Gastrocnemius medialis (tissue), 4 donors: ENCODE measurements around the gene ASCL1. TPM values are rescaled to one million over a fixed set of nuclear protein-coding genes. Genes with fewer than 3 reads are reported as not detected.

Experiments used
- ATAC-seq, 2 donors: fragments of 150-250 bp; one replicate each; pipeline ENCODE4 v1.9.1; 2016
- DNase-seq, 2 donors: peaks; one replicate each; pipeline ENCODE4 v3.0.0-alpha.2; 2019
- H3K27ac ChIP-seq, 4 donors: fragments of 200-600 bp; sonication (generic); 1 replicate in 1 of 4; 2 replicates in 3 of 4; pipeline ENCODE4 v1.5.1; 2016 to 2018; ENCODE audit warnings: mild to moderate bottlenecking in 2 of 4, moderate library complexity in 1 of 4
- H3K27me3 ChIP-seq, 3 donors: fragments of 200-600 bp; sonication (generic) in 2 of 3; 1 replicate in 1 of 3; 2 replicates in 2 of 3; pipeline versions ENCODE4 v1.5.1 to v1.6.0; 2016 to 2019; ENCODE audit warnings: mild to moderate bottlenecking in 1 of 3, moderate library complexity in 1 of 3
- H3K36me3 ChIP-seq, 2 donors: fragments of 200-600 bp; sonication (generic) in 1 of 2; one replicate each; pipeline ENCODE4 v1.5.1; 2017 to 2018
- H3K4me1 ChIP-seq, 2 donors: fragments of 200-600 bp; sonication (generic) in 1 of 2; one replicate each; pipeline ENCODE4 v1.5.1; 2016 to 2017; ENCODE audit warnings: mild to moderate bottlenecking in 2 of 2
- H3K4me3 ChIP-seq, 4 donors: fragments of 200-600 bp; sonication (generic) in 3 of 4; 1 replicate in 1 of 4; 2 replicates in 3 of 4; pipeline ENCODE4 v1.5.1; 2016 to 2019; ENCODE audit warnings: mild to moderate bottlenecking in 2 of 4
- H3K9me3 ChIP-seq, 3 donors: fragments of 200-600 bp; sonication (generic) in 2 of 3; 1 replicate in 1 of 3; 2 replicates in 2 of 3; pipeline ENCODE4 v1.5.1; 2016 to 2019
- POLR2A ChIP-seq, 2 donors: fragments of 450-650 bp; IDR thresholded peaks; one replicate each; pipeline ENCODE4 v1.6.1; 2017; ENCODE audit warnings: antibody characterized with exemption in 2 of 2, mild to moderate bottlenecking in 2 of 2, moderate library complexity in 2 of 2
- in situ Hi-C, 4 donors: fragments of 200-750 bp; cut with MboI; loops; one replicate each; pipeline versions ENCODE4 v1.15.0 to v1.8.0; 2017; ENCODE audit warnings: low sequenced_read_pairs in 4 of 4
- intact Hi-C: fragments of 100-400 bp; cut with DNase I; formaldehyde crosslinking; loops from one replicate; pipeline ENCODE4 v1.15.1; 2023; ENCODE audit warnings: low total_unique reads
- total RNA-seq, 4 donors: library from RNA; depleted of rRNA; stranded (reverse); fragments of >200 nt; gene quantifications; one replicate each; pipeline versions ENCODE4 v1.1.0 to v1.2.3, GENCODE V29; 2016
- TF ChIP-seq, protein P1 (sequence below), 5 experiments: fragments of 450-650 bp in 3 of 5; fragments of 200-600 bp in 2 of 5; sonication (generic) in 2 of 5; IDR thresholded peaks in 4 of 5; conservative IDR thresholded peaks in 1 of 5; 1 replicate in 4 of 5; 2 replicates in 1 of 5; pipeline ENCODE4 v1.5.1; 2016 to 2019; ENCODE audit warnings: antibody characterized with exemption in 5 of 5, mild to moderate bottlenecking in 3 of 5, moderate library complexity in 3 of 5

Gene ASCL1
- total RNA-seq, 4 donors from 2014 or later: 0.20 TPM; not detected in 3

DNA sequence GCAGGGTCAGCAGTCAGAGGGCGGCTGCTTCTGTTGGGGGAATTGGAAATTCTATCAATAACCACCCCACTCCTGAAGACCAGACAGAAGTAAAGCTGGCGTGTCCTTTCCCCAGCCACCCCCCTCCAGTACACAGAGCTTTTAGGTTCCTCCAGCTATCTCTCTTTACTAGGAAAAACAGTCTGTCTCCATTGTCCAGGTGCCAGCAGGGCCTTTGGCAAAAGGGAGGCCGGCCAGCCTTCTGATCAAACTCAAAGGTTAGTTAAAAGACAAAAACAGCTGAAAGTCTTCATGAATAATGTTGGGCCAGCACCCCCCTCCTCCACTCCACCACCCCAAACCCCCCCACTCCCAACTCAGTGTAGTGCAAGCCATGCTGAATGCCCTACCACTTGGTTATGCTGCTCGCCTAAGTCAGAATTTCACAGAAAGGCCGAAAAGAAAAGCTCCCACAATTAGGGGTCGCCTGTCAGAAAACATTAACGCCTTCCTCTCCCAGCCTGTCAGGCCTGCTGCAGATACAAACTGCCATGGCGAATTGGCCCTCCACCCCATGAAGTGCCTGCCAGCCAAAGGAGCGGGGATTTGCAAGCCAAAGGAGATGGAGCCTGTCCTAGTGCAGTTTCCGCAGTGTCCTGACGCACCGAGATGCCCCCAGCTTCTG is 8.9 kb downstream of the ASCL1 start:
- Histone ChIP-seq H3K4me3 (no peak overlapping the region), H3K27me3 (peaks cover 42 to 58% (median 45%) of the 10 kb centered on the region in 3 donors), H3K4me1 (no peaks in the 10 kb centered on the region), H3K36me3 (no peaks in the 10 kb centered on the region), H3K27ac (no peak overlapping the region), H3K9me3 (no peaks in the 10 kb centered on the region)
- intact Hi-C loops: no loop called here
- TF ChIP-seq, protein P1, sequence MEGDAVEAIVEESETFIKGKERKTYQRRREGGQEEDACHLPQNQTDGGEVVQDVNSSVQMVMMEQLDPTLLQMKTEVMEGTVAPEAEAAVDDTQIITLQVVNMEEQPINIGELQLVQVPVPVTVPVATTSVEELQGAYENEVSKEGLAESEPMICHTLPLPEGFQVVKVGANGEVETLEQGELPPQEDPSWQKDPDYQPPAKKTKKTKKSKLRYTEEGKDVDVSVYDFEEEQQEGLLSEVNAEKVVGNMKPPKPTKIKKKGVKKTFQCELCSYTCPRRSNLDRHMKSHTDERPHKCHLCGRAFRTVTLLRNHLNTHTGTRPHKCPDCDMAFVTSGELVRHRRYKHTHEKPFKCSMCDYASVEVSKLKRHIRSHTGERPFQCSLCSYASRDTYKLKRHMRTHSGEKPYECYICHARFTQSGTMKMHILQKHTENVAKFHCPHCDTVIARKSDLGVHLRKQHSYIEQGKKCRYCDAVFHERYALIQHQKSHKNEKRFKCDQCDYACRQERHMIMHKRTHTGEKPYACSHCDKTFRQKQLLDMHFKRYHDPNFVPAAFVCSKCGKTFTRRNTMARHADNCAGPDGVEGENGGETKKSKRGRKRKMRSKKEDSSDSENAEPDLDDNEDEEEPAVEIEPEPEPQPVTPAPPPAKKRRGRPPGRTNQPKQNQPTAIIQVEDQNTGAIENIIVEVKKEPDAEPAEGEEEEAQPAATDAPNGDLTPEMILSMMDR (IDR thresholded peaks at IDR 0.05 in 4 of 5, conservative IDR thresholded peaks at IDR 0.05 in 1 of 5): no peak
- DNase-seq (no peak), ATAC-seq (no peak)
- in situ Hi-C loops: no loop called here

DNA sequence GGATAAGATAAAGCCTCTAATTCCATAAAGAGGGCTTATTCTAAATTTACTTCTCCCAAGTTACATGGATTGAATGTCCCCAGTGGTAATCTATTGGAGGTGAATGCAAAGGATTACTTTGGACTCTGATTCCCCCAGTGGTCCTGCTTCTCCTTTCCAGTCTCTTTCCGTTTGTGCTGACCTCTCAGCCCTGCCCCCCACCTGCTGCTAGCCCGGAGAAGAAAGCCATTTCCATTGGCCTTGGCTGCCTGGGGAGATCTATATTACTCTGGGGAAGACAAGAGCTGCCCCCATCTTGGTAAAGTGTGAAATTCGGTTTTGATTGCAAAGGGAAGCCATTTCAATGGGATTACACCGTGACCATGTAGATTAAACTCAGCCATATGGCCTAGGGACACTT is 13.3 kb downstream of the ASCL1 start:
- in situ Hi-C loops (no loop called here), intact Hi-C loops (no loop called here)
- ATAC-seq: no peak
- Histone ChIP-seq H3K36me3 (no peaks in the 10 kb centered on the region), H3K9me3 (no peaks in the 10 kb centered on the region), H3K27me3 (peaks cover 3 to 16% (median 4%) of the 10 kb centered on the region in 3 donors), H3K4me1 (no peaks in the 10 kb centered on the region), H3K27ac (no peak overlapping the region), H3K4me3 (no peak overlapping the region)
- TF ChIP-seq, protein P1 (IDR thresholded peaks at IDR 0.05 in 4 of 5, conservative IDR thresholded peaks at IDR 0.05 in 1 of 5): no peak
- TF ChIP-seq POLR2A (IDR thresholded peaks at IDR 0.05): no peak
- DNase-seq: no peak

- intact Hi-C loops: no loop called here
- Histone ChIP-seq H3K4me3 (no peak overlapping the region), H3K27me3 (peaks cover 0 to 12% (median 3%) of the 10 kb centered on the region in 3 donors), H3K36me3 (no peaks in the 10 kb centered on the region), H3K27ac (no peak overlapping the region), H3K4me1 (no peaks in the 10 kb centered on the region), H3K9me3 (no peaks in the 10 kb centered on the region)
- in situ Hi-C loops: no loop called here
- DNase-seq: no peak
- no peak for ATAC-seq
- no peak for TF ChIP-seq POLR2A (IDR thresholded peaks at IDR 0.05)
- TF ChIP-seq, protein P1 (IDR thresholded peaks at IDR 0.05 in 4 of 5, conservative IDR thresholded peaks at IDR 0.05 in 1 of 5): no peak
Measured at GRCh38 chr12:102971227-102971626, 13.8 kb downstream of the ASCL1 start.

- ATAC-seq (no peak), DNase-seq (no peak)
- Histone ChIP-seq H3K27me3 (no peaks in the 10 kb centered on the region), H3K4me1 (no peaks in the 10 kb centered on the region), H3K9me3 (no peaks in the 10 kb centered on the region), H3K27ac (no peak overlapping the region), H3K4me3 (no peak overlapping the region), H3K36me3 (no peaks in the 10 kb centered on the region)
- in situ Hi-C loops: no loop called here
- intact Hi-C loops: no loop called here
- TF ChIP-seq, protein P1 (IDR thresholded peaks at IDR 0.05 in 4 of 5, conservative IDR thresholded peaks at IDR 0.05 in 1 of 5): no peak
- no peak for TF ChIP-seq POLR2A (IDR thresholded peaks at IDR 0.05)
Measured at GRCh38 chr12:102973583-102973982, 16.1 kb downstream of the ASCL1 start.
